GM18870 (cell line): Measurements from ENCODE around the gene RAD51D.
"Not testable (repeated sequence)": the region's sequence is repeated elsewhere in the genome, so short reads cannot be mapped to it uniquely, and the experiment has no call there.

Experiments used
- ATAC-seq: cut with Tn5 transposase; IDR thresholded peaks from one replicate; pipeline ENCODE4 v1.9.1; 2021; ENCODE audit warnings: moderate library complexity; ENCODE audit not compliant: unreplicated experiment

The RAD51D gene

GRCh38 chr17:35095741-35096140, 23.9 kb downstream of the RAD51D start:
- ATAC-seq: no peak

DNA sequence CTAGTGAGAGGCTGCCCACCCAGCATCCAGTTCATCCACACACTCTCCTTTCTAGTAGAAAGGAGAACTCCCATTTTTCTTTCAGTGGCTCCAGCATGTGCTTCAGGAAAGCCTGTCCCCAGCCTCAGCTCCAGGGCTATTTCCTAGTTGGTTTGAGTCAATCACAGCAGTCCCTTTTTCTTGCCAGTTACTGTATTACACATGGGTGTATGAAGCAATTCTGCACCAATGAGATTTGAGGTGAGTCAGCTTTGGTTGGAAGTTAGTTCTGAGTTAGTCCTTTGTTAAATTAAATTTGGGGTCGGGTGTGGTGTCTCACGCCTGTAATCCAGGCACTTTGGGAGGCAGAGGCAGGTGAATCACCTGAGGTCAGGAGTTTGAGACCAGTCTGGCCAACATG, 24.8 kb downstream of the RAD51D start:
- no peak for ATAC-seq

DNA sequence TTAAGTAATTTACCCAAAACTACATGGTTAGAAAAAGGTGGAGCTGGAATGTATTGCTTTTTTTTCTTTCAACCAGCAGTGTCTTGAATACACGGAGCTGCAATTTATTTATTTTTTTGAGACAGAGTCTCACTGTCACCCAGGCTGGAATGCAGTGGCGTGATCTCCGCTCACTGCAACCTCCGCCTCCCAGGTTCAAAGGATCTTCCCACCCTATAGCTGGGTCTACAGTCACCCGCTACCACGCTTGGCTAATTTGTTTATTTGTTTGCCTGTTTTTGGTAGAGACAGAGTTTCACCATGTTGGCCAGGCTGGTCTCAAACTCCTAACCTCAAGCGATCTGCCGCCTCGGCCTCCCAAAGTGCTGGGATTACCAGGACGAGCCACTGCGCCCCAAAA, 29.0 kb downstream of the RAD51D start:
- not testable (repeated sequence) for ATAC-seq

DNA sequence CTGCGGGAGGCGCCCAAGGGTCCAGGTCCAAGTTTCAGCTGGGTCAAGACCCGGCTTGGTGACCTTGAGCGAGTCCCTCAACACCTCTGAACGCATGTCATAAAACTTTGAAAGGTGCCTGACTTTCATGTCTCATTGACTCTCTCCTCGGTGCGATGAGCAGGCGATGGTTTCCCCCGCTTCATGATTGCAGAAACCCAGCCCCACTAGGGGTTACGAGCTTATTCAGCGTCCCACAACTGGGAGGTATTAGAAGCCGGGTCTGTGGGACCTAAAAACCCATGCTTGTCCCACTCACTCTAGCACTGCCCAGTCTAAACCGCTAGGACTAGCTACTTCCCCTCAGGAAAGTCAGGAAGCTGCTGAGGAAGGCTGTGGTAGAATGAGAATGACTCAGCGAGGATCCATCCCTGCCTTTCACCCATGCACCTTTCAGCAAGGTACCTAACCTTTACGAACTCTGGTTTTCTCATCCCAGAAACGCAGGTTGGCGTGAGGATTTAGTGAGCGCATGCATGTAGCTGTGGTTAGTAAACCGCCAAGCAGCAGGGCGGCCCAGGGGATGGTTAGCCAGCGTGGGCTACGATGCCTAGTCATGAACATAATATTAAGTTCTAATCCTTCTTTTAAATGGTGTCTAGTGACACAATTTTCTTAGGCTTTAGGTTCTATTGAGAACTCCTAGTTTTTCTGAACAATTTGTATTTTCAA, 29.9 kb downstream of the RAD51D start:
- ATAC-seq: peak; percentile 24

DNA sequence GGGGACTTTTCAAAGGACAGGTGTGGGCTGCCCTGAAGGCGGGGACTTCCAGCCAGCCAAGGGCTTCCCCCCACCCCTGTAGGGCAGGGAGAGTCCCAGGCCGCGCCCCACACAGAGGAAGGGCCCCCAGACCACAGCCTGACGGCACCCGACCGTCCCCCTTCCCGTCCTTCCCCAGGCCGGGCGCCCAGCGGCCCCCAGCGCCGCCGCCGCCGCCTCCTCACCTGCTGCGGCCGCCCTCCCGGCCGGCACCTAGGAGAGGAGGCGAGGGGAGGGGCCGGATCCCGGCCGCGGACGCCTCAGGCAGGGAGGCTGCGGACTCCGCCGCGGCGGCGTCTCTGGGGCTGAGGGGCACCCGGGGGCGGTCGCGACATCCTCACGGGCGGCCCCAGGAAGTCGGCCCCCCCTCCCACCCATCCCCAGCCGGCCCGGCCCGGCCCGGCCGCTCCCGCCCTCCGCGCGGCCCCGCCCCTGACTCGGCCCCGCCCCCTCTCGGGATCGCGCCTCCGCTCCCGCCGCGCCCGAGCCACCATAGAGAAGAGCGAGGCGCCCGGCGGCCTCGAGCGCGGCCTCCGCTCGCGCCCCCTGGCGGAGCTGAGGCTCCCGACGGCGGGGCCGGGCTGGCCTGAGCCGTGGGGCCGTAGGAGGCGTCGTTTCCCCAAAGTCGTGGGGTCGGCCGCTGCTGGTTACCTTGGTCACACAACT, 30.6 kb downstream of the RAD51D start:
- ATAC-seq: peak; percentile 51

DNA sequence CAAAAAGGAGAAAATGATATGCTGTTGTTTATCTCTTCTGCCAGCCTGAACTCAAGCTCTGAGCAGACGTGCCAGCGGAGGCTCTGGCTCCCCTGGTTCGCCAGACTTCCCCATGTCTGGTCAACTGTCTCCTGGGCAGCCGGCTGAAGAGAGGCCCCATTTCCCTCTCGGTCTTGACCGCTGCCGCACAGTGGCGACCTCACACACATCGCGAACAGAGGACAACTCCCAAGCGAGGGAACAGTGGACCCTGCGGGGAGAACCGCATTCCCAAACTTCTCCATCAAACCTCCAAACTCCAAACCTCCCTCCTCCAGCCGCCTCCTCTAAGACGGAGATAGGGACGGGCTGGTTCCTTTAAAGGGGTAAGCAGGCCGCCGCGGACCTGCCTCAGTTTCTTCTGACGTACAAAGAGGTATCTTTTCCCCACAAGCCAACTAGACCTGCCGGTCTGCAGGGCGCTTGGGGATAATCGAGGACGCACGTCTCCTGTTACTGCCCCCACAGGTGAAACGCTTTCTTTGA, 31.2 kb downstream of the RAD51D start:
- peak; percentile 18 for ATAC-seq

- ATAC-seq: no peak
Measured at GRCh38 chr17:35087731-35088355, 31.8 kb downstream of the RAD51D start.

GRCh38 chr17:35086931-35087573, 32.6 kb downstream of the RAD51D start:
- no peak for ATAC-seq

- ATAC-seq: no peak
Measured at GRCh38 chr17:35086164-35086563, 33.5 kb downstream of the RAD51D start.

DNA sequence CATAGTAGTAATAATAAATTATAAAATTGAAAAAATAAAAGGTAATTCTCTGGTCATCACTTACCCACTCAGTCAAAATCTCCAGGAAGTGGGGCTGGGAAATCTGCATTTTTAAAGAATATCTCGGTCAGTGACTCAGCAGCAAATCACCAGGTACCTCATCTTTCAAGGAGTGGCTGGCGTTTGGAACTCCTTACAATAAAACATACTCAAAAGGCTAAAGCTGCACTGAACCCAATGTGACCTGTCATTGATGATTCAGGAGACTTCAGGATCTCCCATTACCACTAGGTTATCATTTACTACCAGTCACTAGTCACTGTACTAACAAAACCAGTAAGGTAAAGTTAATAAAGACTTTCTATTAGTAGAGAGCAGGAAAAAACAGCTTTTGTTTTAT, 34.7 kb downstream of the RAD51D start:
- ATAC-seq: no peak

GRCh38 chr17:35083071-35083470, 36.6 kb downstream of the RAD51D start:
- no peak for ATAC-seq

DNA sequence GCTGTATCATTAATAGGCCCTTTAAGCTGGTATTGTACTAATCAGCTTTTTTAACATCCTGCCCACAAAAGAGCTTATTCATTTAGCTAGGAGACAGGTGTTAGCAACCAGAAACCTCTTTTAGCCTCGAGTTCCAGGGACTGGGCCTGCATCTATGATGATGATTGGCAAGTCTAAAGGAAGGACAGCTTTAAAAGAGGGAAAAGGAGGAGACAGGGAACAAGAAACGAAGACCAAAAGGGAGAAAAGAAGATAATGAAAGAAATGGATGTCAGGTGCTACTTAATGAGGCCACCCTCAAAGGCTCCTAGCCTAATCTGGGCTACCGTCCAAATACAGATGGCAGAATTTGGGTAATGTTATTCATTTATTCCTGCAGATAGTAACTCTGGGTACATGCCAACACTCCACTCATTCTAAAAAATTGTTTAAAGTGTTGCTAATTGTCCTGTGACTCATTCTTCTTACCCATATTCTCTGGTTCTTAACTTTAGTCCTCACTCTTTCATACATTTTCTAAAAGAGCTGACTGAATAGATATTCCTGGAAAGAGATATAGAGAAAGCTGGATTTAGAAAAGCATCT, 37.5 kb downstream of the RAD51D start:
- no peak for ATAC-seq

DNA sequence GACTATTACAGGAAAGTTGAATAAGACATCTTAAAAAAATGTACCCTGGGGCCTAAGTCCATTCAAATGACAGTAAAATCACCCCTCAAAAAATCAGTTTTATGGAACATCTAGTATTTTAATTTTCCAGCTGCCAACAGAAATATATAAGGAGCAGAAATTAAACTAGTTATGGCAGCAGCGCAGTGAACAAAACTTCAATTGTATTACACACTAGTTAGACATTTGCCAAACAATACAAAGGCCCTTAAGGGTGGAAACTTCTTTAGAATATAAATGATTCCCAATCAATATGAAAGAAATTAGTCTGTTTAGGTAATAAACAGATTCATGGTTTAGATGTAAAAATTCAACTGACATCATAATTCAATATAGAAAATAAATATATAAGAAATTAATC, 38.0 kb downstream of the RAD51D start:
- no peak for ATAC-seq

DNA sequence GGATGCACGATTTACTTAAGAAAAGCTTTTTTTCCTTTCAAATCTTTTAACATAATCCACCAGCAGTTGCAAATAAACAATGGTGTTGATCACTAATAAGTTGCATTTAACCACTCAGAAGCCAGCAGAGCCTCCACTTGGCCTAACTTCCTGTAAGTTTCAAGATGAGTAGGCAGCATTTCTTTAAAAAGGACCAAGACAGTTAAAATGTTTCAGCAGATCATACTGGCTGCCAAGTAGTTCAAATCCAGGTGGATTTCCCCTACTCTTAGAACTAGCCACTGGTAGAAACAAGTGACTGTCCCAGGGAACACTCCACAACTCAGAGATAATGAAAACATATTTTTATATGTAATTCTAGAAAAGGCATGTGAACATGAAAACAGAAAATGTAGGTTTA, 39.1 kb downstream of the RAD51D start:
- ATAC-seq: peak; percentile 49

GRCh38 chr17:35079547-35080423, 39.9 kb downstream of the RAD51D start:
- no peak for ATAC-seq

GRCh38 chr17:35076874-35077273, 42.8 kb downstream of the RAD51D start:
- no peak for ATAC-seq

DNA sequence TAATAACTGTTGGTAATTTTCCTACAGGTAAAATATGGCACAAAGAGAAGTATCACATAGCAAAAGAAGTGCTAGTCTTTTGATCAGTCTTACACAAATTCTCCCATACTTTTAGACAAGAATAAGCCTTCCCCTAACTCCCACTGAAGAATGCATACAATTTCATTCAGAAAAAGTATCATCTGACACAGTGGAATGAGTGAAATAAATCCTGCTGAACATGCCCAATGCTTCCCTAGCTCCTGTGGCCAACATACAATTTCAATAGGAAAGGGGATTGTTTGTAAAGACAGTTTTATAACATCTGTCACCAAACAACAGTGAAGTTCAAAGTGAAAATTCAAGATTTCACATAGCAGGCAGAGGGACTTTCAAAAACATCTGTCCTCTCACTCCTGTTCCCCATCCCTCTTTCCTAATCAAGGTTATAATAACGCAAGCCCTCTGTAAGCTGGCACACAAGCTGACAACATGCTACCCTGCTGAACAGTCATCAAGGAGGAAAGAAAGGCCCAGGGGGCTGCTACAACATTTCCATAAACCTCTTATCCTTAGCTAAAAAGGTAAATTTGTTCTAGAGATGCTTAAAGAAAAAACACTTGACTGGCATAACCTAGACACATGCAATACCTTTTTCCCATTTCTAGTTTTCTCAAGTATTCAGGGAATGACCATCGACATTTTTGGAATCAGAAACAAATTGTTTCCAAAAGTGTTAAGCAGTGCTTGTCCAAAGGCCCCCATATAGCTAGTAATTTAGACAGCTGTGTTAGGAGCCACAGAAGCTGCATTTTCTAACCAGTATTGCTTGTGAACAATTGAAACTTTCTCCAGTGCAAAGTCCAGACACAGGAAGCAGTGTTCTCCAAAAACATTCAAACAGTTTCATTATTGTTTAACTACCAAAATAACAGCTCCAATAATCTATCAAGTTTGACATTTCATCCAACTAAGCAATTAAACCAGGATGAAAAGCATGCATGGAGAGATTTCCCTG, 44.7 kb downstream of the RAD51D start:
- no peak for ATAC-seq

DNA sequence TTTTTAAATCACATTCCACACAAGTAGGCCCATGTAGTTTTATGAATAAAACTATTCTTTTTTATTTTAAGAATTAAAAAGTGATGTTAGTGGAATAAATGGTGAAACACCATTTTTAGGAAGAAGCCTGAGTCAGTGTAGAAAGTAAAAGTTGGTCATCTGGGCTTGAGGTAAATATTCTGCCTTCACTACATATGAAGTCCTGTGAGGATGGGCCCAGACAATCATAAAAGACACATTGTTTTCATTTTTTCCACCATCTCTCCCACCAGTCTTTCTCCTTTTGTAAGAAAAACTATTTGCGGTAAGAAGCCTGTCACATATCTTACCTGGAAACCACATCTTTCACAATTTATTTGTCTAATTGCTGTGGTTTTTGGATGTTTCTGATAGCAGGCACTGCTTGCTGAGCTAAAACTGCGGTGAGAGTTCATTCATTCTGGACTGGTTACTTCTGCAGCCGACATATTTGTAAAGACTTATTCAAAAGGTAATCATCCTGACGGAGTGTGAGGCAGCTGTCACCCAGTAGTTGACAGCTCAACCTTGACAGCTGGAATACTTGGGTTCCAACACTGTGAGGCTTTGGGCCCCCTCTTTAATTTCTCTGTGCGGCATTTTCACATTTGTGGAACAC, 45.6 kb downstream of the RAD51D start:
- no peak for ATAC-seq
